WTC11 (cell line): Measurements from ENCODE around the gene COMMD9. TPM values are rescaled to one million over a fixed set of nuclear protein-coding genes. Genes with fewer than 3 reads are reported as not detected.

Source experiments
- ATAC-seq: fragments of 200-7000 bp; cut with Tn5 transposase; 2 replicates; pipeline ENCODE4 v1.10.0; 2021; ENCODE audit warnings: mild to moderate bottlenecking, moderate library complexity
- CTCF ChIA-PET: fragments of 300-600 bp; sonication (Branson Sonifier 250); formaldehyde crosslinking; loops from one replicate; lab custom pipeline; 2021; ENCODE audit warnings: antibody characterized with exemption; lab: Charles Lee
- POLR2A ChIA-PET: fragments of 350-600 bp; sonication (Branson Sonifier 250); formaldehyde crosslinking; loops from one replicate; lab custom pipeline; 2021; ENCODE audit warnings: antibody characterized with exemption; lab: Charles Lee
- DNase-seq: peaks from one replicate; pipeline ENCODE4 v3.0.0; 2021; ENCODE audit warnings: low spot score
- H3K27ac Mint-ChIP-seq: 2 replicates; pipeline ENCODE4 v1.8.0; 2021; ENCODE audit warnings: mixed read lengths
- H3K27me3 Mint-ChIP-seq: 2 replicates; pipeline ENCODE4 v1.8.0; 2021; ENCODE audit warnings: low read depth, mild to moderate bottlenecking, moderate library complexity, mixed read lengths
- H3K36me3 Mint-ChIP-seq: 2 replicates; pipeline ENCODE4 v1.8.0; 2021; ENCODE audit warnings: mixed read lengths
- H3K4me1 Mint-ChIP-seq: 2 replicates; pipeline ENCODE4 v1.8.0; 2022; ENCODE audit warnings: mixed read lengths
- H3K4me3 Mint-ChIP-seq: 2 replicates; pipeline ENCODE4 v1.8.0; 2021; ENCODE audit warnings: mild to moderate bottlenecking, moderate library complexity, mixed read lengths
- H3K9me3 Mint-ChIP-seq: 2 replicates; pipeline ENCODE4 v1.8.0; 2021; ENCODE audit warnings: mixed read lengths
- CREM ChIP-seq: sonication (generic); formaldehyde crosslinking; IDR thresholded peaks from 2 replicates; pipeline ENCODE4 v1.8.1; 2022; ENCODE audit warnings: mild to moderate bottlenecking, missing genetic modification reagents, moderate library complexity
- FOXJ3 ChIP-seq: sonication (generic); formaldehyde crosslinking; IDR thresholded peaks from 2 replicates; pipeline ENCODE4 v1.9.0; 2021; ENCODE audit warnings: missing genetic modification reagents, mild to moderate bottlenecking, borderline replicate concordance
- GABPB1 ChIP-seq: sonication (generic); formaldehyde crosslinking; IDR thresholded peaks from 2 replicates; pipeline ENCODE4 v1.8.1; 2023; ENCODE audit warnings: mild to moderate bottlenecking, missing genetic modification reagents
- GRHL2 ChIP-seq: fragments of 250-450 bp; sonication (Bioruptor Pico); IDR thresholded peaks from 2 replicates; pipeline ENCODE4 v1.8.0; 2022; ENCODE audit warnings: mild to moderate bottlenecking, moderate library complexity; ENCODE audit not compliant: insufficient replicate concordance, severe bottlenecking
- KAT7 ChIP-seq: sonication (generic); formaldehyde crosslinking; IDR thresholded peaks from 2 replicates; pipeline ENCODE4 v1.8.1; 2023; ENCODE audit warnings: missing genetic modification reagents, mild to moderate bottlenecking, borderline replicate concordance
- NR1H2 ChIP-seq: sonication (generic); formaldehyde crosslinking; IDR thresholded peaks from 2 replicates; pipeline ENCODE4 v1.9.0; 2021; ENCODE audit warnings: mild to moderate bottlenecking, moderate library complexity, missing genetic modification reagents
- NR2C2 ChIP-seq: sonication (generic); formaldehyde crosslinking; IDR thresholded peaks from 2 replicates; pipeline ENCODE4 v1.8.0; 2022; ENCODE audit warnings: mild to moderate bottlenecking, missing genetic modification reagents
- RORB ChIP-seq: fragments of 250-450 bp; sonication (Bioruptor Pico); IDR thresholded peaks from 2 replicates; pipeline ENCODE4 v1.9.0; 2021; ENCODE audit warnings: mild to moderate bottlenecking
- SMAD3 ChIP-seq: sonication (generic); formaldehyde crosslinking; IDR thresholded peaks from 2 replicates; pipeline ENCODE4 v1.8.0; 2022; ENCODE audit warnings: missing genetic modification reagents, mild to moderate bottlenecking, borderline replicate concordance
- ZNF232 ChIP-seq: sonication (generic); formaldehyde crosslinking; IDR thresholded peaks from 2 replicates; pipeline ENCODE4 v1.8.0; 2022; ENCODE audit warnings: mild to moderate bottlenecking, missing genetic modification reagents
- ZNF263 ChIP-seq: sonication (generic); formaldehyde crosslinking; IDR thresholded peaks from 2 replicates; pipeline ENCODE4 v1.8.1; 2022; ENCODE audit warnings: low read depth, mild to moderate bottlenecking, moderate library complexity, missing genetic modification reagents
- ZNF671 ChIP-seq: fragments of 250-450 bp; sonication (Bioruptor Pico); IDR thresholded peaks from 2 replicates; pipeline ENCODE4 v1.8.0; 2021; ENCODE audit warnings: mild to moderate bottlenecking
- total RNA-seq: library from RNA; stranded (reverse); gene quantifications from 3 replicates; pipeline ENCODE4 v1.2.3, GENCODE V29; 2021
- TF ChIP-seq, protein P1 (sequence below): sonication (generic); formaldehyde crosslinking; IDR thresholded peaks from 2 replicates; pipeline ENCODE4 v1.8.0; 2022; ENCODE audit warnings: missing genetic modification reagents
- TF ChIP-seq, protein P2 (sequence below): sonication (generic); formaldehyde crosslinking; IDR thresholded peaks from 2 replicates; pipeline ENCODE4 v1.8.1; 2023; ENCODE audit warnings: mild to moderate bottlenecking, missing genetic modification reagents
- TF ChIP-seq, protein P3 (sequence below): sonication (generic); formaldehyde crosslinking; IDR thresholded peaks from 2 replicates; pipeline ENCODE4 v1.8.1; 2022; ENCODE audit warnings: mild to moderate bottlenecking, moderate library complexity, missing genetic modification reagents
- TF ChIP-seq, protein P4 (sequence below): sonication (generic); formaldehyde crosslinking; IDR thresholded peaks from 2 replicates; pipeline ENCODE4 v1.8.1; 2023; ENCODE audit warnings: mild to moderate bottlenecking, missing genetic modification reagents, moderate library complexity
- TF ChIP-seq, protein P5 (sequence below): sonication (generic); formaldehyde crosslinking; IDR thresholded peaks from 2 replicates; pipeline ENCODE4 v1.8.1; 2023; ENCODE audit warnings: mild to moderate bottlenecking, missing genetic modification reagents, borderline replicate concordance
- TF ChIP-seq, protein P6 (sequence below): sonication (generic); formaldehyde crosslinking; IDR thresholded peaks from 2 replicates; pipeline ENCODE4 v1.8.1; 2023; ENCODE audit warnings: mild to moderate bottlenecking, missing genetic modification reagents
- TF ChIP-seq, protein P7 (sequence below): sonication (generic); formaldehyde crosslinking; IDR thresholded peaks from 2 replicates; pipeline ENCODE4 v1.8.0; 2022; ENCODE audit warnings: mild to moderate bottlenecking, missing genetic modification reagents
- TF ChIP-seq, protein P8 (sequence below): sonication (generic); formaldehyde crosslinking; IDR thresholded peaks from 2 replicates; pipeline ENCODE4 v1.8.0; 2022; ENCODE audit warnings: mild to moderate bottlenecking, missing genetic modification reagents
- TF ChIP-seq, protein P9 (sequence below): sonication (generic); formaldehyde crosslinking; IDR thresholded peaks from 2 replicates; pipeline ENCODE4 v1.8.0; 2022; ENCODE audit warnings: mild to moderate bottlenecking, missing genetic modification reagents

Gene COMMD9
- total RNA-seq, 1 experiment from 2014 or later, result 33.3 TPM

DNA sequence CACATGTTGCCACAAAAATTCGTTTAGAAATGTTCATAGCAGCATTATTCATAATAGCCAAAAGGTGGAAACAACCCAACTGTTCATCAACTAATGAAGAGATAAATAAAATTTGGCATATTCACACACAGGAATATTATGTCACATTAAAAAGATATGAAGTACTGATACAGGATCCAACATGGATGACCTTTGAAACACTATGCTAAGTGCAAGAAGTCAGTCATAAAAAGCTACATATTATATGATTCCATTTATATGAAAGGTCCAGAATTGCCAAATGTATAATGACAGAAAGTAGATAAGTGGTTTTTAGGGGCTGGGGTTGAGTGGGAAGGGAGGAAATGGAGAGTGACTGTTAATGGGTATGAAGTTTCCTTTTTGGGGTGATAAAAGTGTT lies 15.8 kb upstream of the COMMD9 start (continued):
- TF ChIP-seq CREM, result no peak

DNA sequence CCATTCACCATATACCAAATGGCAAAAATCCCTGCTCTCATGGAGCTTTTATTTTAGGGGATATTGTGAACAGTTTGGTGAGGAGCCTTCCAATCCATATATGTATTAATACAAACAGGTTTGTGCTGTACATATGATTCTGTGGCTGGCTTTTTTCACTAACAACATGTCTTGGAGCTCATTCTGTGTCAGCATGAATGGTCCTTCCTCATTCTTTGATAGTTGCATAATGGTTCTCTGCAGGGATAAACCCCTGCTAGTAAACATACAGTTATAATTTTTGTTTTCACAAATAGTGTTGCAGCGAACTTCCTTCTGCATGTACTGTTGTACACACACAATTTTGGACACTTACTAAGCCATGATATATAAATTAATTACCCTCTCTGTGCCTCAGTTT lies 15.1 kb upstream of the COMMD9 start:
- no peak for ATAC-seq
- H3K4me3 Mint-ChIP-seq, result no peak overlapping the region

More for the DNA sequence above, 15.1 kb upstream of the COMMD9 start:
- TF ChIP-seq, protein P1, sequence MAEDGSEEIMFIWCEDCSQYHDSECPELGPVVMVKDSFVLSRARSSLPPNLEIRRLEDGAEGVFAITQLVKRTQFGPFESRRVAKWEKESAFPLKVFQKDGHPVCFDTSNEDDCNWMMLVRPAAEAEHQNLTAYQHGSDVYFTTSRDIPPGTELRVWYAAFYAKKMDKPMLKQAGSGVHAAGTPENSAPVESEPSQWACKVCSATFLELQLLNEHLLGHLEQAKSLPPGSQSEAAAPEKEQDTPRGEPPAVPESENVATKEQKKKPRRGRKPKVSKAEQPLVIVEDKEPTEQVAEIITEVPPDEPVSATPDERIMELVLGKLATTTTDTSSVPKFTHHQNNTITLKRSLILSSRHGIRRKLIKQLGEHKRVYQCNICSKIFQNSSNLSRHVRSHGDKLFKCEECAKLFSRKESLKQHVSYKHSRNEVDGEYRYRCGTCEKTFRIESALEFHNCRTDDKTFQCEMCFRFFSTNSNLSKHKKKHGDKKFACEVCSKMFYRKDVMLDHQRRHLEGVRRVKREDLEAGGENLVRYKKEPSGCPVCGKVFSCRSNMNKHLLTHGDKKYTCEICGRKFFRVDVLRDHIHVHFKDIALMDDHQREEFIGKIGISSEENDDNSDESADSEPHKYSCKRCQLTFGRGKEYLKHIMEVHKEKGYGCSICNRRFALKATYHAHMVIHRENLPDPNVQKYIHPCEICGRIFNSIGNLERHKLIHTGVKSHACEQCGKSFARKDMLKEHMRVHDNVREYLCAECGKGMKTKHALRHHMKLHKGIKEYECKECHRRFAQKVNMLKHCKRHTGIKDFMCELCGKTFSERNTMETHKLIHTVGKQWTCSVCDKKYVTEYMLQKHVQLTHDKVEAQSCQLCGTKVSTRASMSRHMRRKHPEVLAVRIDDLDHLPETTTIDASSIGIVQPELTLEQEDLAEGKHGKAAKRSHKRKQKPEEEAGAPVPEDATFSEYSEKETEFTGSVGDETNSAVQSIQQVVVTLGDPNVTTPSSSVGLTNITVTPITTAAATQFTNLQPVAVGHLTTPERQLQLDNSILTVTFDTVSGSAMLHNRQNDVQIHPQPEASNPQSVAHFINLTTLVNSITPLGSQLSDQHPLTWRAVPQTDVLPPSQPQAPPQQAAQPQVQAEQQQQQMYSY (CRISPR knock-in tag), result no peak
- TF ChIP-seq, protein P2, sequence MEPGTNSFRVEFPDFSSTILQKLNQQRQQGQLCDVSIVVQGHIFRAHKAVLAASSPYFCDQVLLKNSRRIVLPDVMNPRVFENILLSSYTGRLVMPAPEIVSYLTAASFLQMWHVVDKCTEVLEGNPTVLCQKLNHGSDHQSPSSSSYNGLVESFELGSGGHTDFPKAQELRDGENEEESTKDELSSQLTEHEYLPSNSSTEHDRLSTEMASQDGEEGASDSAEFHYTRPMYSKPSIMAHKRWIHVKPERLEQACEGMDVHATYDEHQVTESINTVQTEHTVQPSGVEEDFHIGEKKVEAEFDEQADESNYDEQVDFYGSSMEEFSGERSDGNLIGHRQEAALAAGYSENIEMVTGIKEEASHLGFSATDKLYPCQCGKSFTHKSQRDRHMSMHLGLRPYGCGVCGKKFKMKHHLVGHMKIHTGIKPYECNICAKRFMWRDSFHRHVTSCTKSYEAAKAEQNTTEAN (CRISPR knock-in tag), result no peak
- TF ChIP-seq NR1H2 (CRISPR knock-in tag) (no peak), NR2C2 (CRISPR knock-in tag) (no peak), ZNF671 (CRISPR knock-in tag) (no peak), GRHL2 (CRISPR knock-in tag) (no peak), GABPB1 (CRISPR knock-in tag) (no peak), SMAD3 (CRISPR knock-in tag) (no peak), RORB (CRISPR knock-in tag) (no peak), FOXJ3 (no peak), KAT7 (CRISPR knock-in tag) (no peak), ZNF263 (CRISPR knock-in tag) (no peak), ZNF232 (CRISPR knock-in tag) (no peak)
- TF ChIP-seq, protein P3, sequence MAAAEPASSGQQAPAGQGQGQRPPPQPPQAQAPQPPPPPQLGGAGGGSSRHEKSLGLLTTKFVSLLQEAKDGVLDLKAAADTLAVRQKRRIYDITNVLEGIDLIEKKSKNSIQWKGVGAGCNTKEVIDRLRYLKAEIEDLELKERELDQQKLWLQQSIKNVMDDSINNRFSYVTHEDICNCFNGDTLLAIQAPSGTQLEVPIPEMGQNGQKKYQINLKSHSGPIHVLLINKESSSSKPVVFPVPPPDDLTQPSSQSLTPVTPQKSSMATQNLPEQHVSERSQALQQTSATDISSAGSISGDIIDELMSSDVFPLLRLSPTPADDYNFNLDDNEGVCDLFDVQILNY (CRISPR knock-in tag), result no peak
- TF ChIP-seq, protein P4, sequence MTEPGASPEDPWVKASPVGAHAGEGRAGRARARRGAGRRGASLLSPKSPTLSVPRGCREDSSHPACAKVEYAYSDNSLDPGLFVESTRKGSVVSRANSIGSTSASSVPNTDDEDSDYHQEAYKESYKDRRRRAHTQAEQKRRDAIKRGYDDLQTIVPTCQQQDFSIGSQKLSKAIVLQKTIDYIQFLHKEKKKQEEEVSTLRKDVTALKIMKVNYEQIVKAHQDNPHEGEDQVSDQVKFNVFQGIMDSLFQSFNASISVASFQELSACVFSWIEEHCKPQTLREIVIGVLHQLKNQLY, result no peak
- TF ChIP-seq, protein P5, sequence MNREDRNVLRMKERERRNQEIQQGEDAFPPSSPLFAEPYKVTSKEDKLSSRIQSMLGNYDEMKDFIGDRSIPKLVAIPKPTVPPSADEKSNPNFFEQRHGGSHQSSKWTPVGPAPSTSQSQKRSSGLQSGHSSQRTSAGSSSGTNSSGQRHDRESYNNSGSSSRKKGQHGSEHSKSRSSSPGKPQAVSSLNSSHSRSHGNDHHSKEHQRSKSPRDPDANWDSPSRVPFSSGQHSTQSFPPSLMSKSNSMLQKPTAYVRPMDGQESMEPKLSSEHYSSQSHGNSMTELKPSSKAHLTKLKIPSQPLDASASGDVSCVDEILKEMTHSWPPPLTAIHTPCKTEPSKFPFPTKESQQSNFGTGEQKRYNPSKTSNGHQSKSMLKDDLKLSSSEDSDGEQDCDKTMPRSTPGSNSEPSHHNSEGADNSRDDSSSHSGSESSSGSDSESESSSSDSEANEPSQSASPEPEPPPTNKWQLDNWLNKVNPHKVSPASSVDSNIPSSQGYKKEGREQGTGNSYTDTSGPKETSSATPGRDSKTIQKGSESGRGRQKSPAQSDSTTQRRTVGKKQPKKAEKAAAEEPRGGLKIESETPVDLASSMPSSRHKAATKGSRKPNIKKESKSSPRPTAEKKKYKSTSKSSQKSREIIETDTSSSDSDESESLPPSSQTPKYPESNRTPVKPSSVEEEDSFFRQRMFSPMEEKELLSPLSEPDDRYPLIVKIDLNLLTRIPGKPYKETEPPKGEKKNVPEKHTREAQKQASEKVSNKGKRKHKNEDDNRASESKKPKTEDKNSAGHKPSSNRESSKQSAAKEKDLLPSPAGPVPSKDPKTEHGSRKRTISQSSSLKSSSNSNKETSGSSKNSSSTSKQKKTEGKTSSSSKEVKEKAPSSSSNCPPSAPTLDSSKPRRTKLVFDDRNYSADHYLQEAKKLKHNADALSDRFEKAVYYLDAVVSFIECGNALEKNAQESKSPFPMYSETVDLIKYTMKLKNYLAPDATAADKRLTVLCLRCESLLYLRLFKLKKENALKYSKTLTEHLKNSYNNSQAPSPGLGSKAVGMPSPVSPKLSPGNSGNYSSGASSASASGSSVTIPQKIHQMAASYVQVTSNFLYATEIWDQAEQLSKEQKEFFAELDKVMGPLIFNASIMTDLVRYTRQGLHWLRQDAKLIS (CRISPR knock-in tag), result no peak
- TF ChIP-seq, protein P6, sequence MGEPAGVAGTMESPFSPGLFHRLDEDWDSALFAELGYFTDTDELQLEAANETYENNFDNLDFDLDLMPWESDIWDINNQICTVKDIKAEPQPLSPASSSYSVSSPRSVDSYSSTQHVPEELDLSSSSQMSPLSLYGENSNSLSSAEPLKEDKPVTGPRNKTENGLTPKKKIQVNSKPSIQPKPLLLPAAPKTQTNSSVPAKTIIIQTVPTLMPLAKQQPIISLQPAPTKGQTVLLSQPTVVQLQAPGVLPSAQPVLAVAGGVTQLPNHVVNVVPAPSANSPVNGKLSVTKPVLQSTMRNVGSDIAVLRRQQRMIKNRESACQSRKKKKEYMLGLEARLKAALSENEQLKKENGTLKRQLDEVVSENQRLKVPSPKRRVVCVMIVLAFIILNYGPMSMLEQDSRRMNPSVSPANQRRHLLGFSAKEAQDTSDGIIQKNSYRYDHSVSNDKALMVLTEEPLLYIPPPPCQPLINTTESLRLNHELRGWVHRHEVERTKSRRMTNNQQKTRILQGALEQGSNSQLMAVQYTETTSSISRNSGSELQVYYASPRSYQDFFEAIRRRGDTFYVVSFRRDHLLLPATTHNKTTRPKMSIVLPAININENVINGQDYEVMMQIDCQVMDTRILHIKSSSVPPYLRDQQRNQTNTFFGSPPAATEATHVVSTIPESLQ (CRISPR knock-in tag), result no peak
- TF ChIP-seq, protein P7, sequence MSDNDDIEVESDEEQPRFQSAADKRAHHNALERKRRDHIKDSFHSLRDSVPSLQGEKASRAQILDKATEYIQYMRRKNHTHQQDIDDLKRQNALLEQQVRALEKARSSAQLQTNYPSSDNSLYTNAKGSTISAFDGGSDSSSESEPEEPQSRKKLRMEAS (CRISPR knock-in tag), result no peak
- TF ChIP-seq, protein P8, sequence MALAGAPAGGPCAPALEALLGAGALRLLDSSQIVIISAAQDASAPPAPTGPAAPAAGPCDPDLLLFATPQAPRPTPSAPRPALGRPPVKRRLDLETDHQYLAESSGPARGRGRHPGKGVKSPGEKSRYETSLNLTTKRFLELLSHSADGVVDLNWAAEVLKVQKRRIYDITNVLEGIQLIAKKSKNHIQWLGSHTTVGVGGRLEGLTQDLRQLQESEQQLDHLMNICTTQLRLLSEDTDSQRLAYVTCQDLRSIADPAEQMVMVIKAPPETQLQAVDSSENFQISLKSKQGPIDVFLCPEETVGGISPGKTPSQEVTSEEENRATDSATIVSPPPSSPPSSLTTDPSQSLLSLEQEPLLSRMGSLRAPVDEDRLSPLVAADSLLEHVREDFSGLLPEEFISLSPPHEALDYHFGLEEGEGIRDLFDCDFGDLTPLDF (CRISPR knock-in tag), result no peak
- TF ChIP-seq, protein P9, sequence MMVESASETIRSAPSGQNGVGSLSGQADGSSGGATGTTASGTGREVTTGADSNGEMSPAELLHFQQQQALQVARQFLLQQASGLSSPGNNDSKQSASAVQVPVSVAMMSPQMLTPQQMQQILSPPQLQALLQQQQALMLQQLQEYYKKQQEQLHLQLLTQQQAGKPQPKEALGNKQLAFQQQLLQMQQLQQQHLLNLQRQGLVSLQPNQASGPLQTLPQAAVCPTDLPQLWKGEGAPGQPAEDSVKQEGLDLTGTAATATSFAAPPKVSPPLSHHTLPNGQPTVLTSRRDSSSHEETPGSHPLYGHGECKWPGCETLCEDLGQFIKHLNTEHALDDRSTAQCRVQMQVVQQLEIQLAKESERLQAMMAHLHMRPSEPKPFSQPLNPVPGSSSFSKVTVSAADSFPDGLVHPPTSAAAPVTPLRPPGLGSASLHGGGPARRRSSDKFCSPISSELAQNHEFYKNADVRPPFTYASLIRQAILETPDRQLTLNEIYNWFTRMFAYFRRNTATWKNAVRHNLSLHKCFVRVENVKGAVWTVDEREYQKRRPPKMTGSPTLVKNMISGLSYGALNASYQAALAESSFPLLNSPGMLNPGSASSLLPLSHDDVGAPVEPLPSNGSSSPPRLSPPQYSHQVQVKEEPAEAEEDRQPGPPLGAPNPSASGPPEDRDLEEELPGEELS (CRISPR knock-in tag), result no peak
- POLR2A ChIA-PET, result no interaction called here
- DNase-seq, result no peak
- H3K27me3 Mint-ChIP-seq, result peaks cover 10% of the 10 kb centered on the region
- H3K36me3 Mint-ChIP-seq, result no peaks in the 10 kb centered on the region
- H3K9me3 Mint-ChIP-seq, result peaks cover 10% of the 10 kb centered on the region
- CTCF ChIA-PET, result interaction anchor here (0.9 to 1.6 kb wide), 2 partner anchors 175 to 189 kb away, joined by 3 to 4 read pairs; no protein-coding TSS in a partner anchor
- H3K27ac Mint-ChIP-seq, result no peak overlapping the region
- no peaks in the 10 kb centered on the region for H3K4me1 Mint-ChIP-seq
